Heart left ventricle (tissue), 16 donors: ENCODE data around the gene FUZ. TPM values are rescaled to one million over a fixed set of nuclear protein-coding genes. Genes with fewer than 3 reads are reported as not detected.
A peak's percentile ranks its signal among the peaks of the same experiment; 100 is the strongest.

Source experiments
- ATAC-seq, 4 donors: fragments of 200-7000 bp; cut with Tn5 transposase; one replicate each; pipeline ENCODE4 v1.9.1; 2020 to 2022; ENCODE audit warnings: moderate library complexity in 4 of 4, mild to moderate bottlenecking in 3 of 4, moderate number of reproducible peaks in 1 of 4
- DNase-seq, 5 donors: peaks; one replicate each; pipeline ENCODE4 v3.0.0-alpha.2; 2020
- H3K27ac ChIP-seq, 12 donors: fragments of 200-600 bp; sonication (generic) in 4 of 12; one replicate each; pipeline versions ENCODE4 v1.5.0 to v1.8.0; 2016 to 2022; ENCODE audit warnings: mild to moderate bottlenecking in 2 of 12
- H3K27me3 ChIP-seq, 9 donors: fragments of 200-600 bp; sonication (generic) in 2 of 9; one replicate each; pipeline versions ENCODE4 v1.5.1 to v1.8.0; 2016 to 2022; ENCODE audit warnings: mild to moderate bottlenecking in 3 of 9
- H3K36me3 ChIP-seq, 9 donors: fragments of 200-600 bp; sonication (generic) in 2 of 9; one replicate each; pipeline versions ENCODE4 v1.5.0 to v1.8.0; 2018 to 2022; ENCODE audit warnings: mild to moderate bottlenecking in 2 of 9
- H3K4me1 ChIP-seq, 12 donors: fragments of 200-600 bp; sonication (generic) in 4 of 12; one replicate each; pipeline versions ENCODE4 v1.5.0 to v1.8.0; 2016 to 2022; ENCODE audit warnings: mild to moderate bottlenecking in 3 of 12
- H3K4me3 ChIP-seq, 12 donors: fragments of 200-600 bp; sonication (generic) in 4 of 12; one replicate each; pipeline versions ENCODE4 v1.5.0 to v1.8.0; 2017 to 2022; ENCODE audit warnings: mild to moderate bottlenecking in 9 of 12, moderate library complexity in 4 of 12
- H3K9me3 ChIP-seq, 12 donors: fragments of 200-600 bp; sonication (generic) in 4 of 12; one replicate each; pipeline versions ENCODE4 v1.5.0 to v1.8.0; 2016 to 2022; ENCODE audit warnings: mild to moderate bottlenecking in 1 of 12
- POLR2A ChIP-seq, 2 donors: fragments of 450-650 bp; IDR thresholded peaks; one replicate each; pipeline ENCODE4 v1.6.1; 2017; ENCODE audit warnings: antibody characterized with exemption in 2 of 2, mild to moderate bottlenecking in 2 of 2, moderate library complexity in 2 of 2
- WGBS, 4 donors: extraction: QIAGEN DNeasy Blood & Tissue Kit in 2 of 4; methylation state at CpG; one replicate each; pipeline versions ENCODE4 v1.1.5 to v1.1.7; 2013 to 2018; 5-methylcytosine and 5-hydroxymethylcytosine counted together
- intact Hi-C, 10 donors: fragments of 100-400 bp; cut with DNase I; formaldehyde crosslinking; loops; one replicate each; pipeline versions ENCODE4 v1.11.1 to v1.14.2; 2022
- polyA plus RNA-seq, 2 donors: library from polyadenylated mRNA; stranded (reverse); fragments of 200-250 nt; gene quantifications; one replicate each; pipeline ENCODE4 v1.2.3, GENCODE V29; 2013
- total RNA-seq, 9 donors: library from RNA; depleted of rRNA in 2 of 9; stranded (reverse); fragments of >200 nt in 2 of 9; fragmentation: NEBNext Ultra II Directional in 3 of 9; extraction: Animal tissue kit (Norgen Biotek cat#: 25700) in 3 of 9; gene quantifications; one replicate each; pipeline versions ENCODE4 v1.1.0 to v1.2.4, GENCODE V29; 2016 to 2023
- TF ChIP-seq, protein P1 (sequence below), 12 donors: fragments of 200-600 bp; sonication (generic) in 4 of 12; IDR thresholded peaks; one replicate each; pipeline versions ENCODE4 v1.5.0 to v1.8.0; 2018 to 2022; ENCODE audit warnings: antibody characterized with exemption in 12 of 12, mild to moderate bottlenecking in 5 of 12
- donor health status: ischemic (EF 13 %, LVEDD 7.1; RV severe dilation, severe dysfunction).
- donor health status: healthy with polysubstance abuse.
- donor health status: DM: no; HTN: yes; CAD: no.
- donor health status: DM: no; HTN: no; CAD: no.
- donor health status: ischemic (EF 25% LVEDD 6.9; RV normal size, moderate dysfunction).
- donor health status: ischemic (EF 25% LVEDD 5.7; RV mildly dilated, moderate dysfunction).
- donor health status: healthy.
- donor health status: DM: yes; HTN: yes; CAD: no.
- donor health status: ischemic (EF 35%, LVEDD 5.7; RV mildly dilated, moderate dysfunction).
- donor health status: nonischemic (EF 11% LVEDD 7.7; RV severe dilation, severe dysfunction).
- donor health status: DM: yes; HTN: yes; CAD: no.
- donor health status: PGD.
- donor health status: ischemic (EF 29% LVEDD 5.4; RV normal size, mild dysfunction).
- donor health status: nonischemic (EF 23%, LVEDD 6.1; RV moderate dilation, normal function).

The FUZ gene
- total and polyA plus RNA-seq, 11 donors: 12.7 to 29.1 (median 16.2) TPM

DNA sequence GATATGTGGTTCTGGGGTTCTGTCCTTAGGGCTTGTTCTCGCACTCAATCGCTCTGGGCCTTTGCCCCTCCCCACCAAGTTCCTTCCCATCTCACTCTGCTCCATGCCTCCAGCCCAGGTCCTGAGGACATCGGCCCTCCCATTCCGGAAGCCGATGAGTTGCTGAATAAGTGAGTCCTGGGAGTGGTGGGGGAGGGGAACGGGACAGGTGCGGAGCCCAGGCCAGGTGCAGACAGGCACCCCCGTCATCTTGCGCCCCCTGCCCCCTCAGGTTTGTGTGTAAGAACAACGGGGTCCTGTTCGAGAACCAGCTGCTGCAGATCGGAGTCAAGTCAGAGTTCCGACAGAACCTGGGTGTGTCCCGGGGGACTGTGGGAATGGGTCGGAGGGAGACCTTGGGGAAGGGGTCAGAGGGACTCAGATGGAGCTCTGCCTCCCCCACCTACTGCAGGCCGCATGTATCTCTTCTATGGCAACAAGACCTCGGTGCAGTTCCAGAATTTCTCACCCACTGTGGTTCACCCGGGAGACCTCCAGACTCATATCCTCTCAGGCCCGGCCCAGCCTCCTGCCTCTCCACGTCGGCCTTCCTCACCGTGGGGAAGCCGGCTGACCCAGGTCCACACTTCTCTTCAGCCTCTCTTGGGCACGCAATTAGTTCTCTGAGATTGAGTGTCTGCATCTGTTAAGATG, 10.1 kb downstream of the FUZ start:
- 79 to 88% (median 82%) methylated on average over 23 to 24 of the region's 24 CpGs for WGBS, 4 donors
- DNase-seq: peak in 1 of 5 donors; percentile 36

GRCh38 chr19:49801966-49802661, 11.0 kb downstream of the FUZ start:
- Histone ChIP-seq H3K36me3 (peaks cover 0 to 96% (median 81%) of the 10 kb centered on the region in 9 donors), H3K4me3 (peak overlapping the region in 10 of 12 donors; percentile 28 to 61 (median 42))
- intact Hi-C loops: loop anchor here in 1 of 10 donors (5.0 kb wide), 1 partner anchor 35 kb away; the partner anchor contains the start of gene AP2A1

More for the DNA sequence above, 10.1 kb downstream of the FUZ start:
- H3K4me3 ChIP-seq: peak overlapping the region in 8 of 12 donors; percentile 28 to 61 (median 46)
- H3K9me3 ChIP-seq: no peaks in the 10 kb centered on the region
- TF ChIP-seq, protein P1, sequence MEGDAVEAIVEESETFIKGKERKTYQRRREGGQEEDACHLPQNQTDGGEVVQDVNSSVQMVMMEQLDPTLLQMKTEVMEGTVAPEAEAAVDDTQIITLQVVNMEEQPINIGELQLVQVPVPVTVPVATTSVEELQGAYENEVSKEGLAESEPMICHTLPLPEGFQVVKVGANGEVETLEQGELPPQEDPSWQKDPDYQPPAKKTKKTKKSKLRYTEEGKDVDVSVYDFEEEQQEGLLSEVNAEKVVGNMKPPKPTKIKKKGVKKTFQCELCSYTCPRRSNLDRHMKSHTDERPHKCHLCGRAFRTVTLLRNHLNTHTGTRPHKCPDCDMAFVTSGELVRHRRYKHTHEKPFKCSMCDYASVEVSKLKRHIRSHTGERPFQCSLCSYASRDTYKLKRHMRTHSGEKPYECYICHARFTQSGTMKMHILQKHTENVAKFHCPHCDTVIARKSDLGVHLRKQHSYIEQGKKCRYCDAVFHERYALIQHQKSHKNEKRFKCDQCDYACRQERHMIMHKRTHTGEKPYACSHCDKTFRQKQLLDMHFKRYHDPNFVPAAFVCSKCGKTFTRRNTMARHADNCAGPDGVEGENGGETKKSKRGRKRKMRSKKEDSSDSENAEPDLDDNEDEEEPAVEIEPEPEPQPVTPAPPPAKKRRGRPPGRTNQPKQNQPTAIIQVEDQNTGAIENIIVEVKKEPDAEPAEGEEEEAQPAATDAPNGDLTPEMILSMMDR (IDR thresholded peaks at IDR 0.05): no peak
- TF ChIP-seq POLR2A (IDR thresholded peaks at IDR 0.05): no peak
- no peaks in the 10 kb centered on the region for H3K27me3 ChIP-seq
- peaks cover 0 to 15% (median 3%) of the 10 kb centered on the region in 12 donors for H3K4me1 ChIP-seq
- intact Hi-C loops: loop anchor here in 1 of 10 donors (5.0 kb wide), 1 partner anchor 36 kb away; the partner anchor contains the start of gene AP2A1
- peaks cover 0 to 95% (median 78%) of the 10 kb centered on the region in 9 donors for H3K36me3 ChIP-seq
- peak overlapping the region in 7 of 12 donors; percentile 32 to 74 (median 57) for H3K27ac ChIP-seq
- peak in 2 of 4 donors; percentile 1 to 3 for ATAC-seq

DNA sequence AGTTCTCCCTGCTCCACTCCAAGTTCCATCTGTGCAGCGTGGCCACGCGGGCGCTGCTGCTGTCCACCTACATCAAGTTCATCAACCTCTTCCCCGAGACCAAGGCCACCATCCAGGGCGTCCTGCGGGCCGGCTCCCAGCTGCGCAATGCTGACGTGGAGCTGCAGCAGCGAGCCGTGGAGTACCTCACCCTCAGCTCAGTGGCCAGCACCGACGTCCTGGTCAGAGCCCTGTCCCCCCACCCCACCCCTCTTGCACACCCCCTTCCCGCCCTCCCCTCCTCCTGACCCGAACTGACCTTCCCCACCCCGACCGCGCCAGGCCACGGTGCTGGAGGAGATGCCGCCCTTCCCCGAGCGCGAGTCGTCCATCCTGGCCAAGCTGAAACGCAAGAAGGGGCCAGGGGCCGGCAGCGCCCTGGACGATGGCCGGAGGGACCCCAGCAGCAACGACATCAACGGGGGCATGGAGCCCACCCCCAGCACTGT, 11.6 kb downstream of the FUZ start:
- 77 to 87% (median 83%) methylated on average over 25 to 32 of the region's 32 CpGs for WGBS, 4 donors
- H3K4me1 ChIP-seq: peaks cover 0 to 14% (median 1%) of the 10 kb centered on the region in 12 donors
- no peaks in the 10 kb centered on the region for H3K9me3 ChIP-seq
- no peak for TF ChIP-seq POLR2A (IDR thresholded peaks at IDR 0.05)
- TF ChIP-seq, protein P1 (IDR thresholded peaks at IDR 0.05): no peak
- H3K4me3 ChIP-seq: peak overlapping the region in 10 of 12 donors; percentile 28 to 61 (median 42)
- DNase-seq (no peak), ATAC-seq (peak in 1 of 4 donors; percentile 1)
- intact Hi-C loops: loop anchor here in 1 of 10 donors (5.0 kb wide), 1 partner anchor 34 kb away; the partner anchor contains the start of gene AP2A1
- peaks cover 0 to 96% (median 85%) of the 10 kb centered on the region in 9 donors for H3K36me3 ChIP-seq
- H3K27me3 ChIP-seq: no peaks in the 10 kb centered on the region
- peak overlapping the region in 7 of 12 donors; percentile 49 to 74 (median 57) for H3K27ac ChIP-seq

More at GRCh38 chr19:49801966-49802661, 11.0 kb downstream of the FUZ start:
- no peak for TF ChIP-seq POLR2A (IDR thresholded peaks at IDR 0.05)
- TF ChIP-seq, protein P1 (IDR thresholded peaks at IDR 0.05): peak in 9 of 12 donors; percentile 12 to 51 (median 27)
- no peaks in the 10 kb centered on the region for H3K27me3 ChIP-seq
- H3K4me1 ChIP-seq: peaks cover 0 to 14% (median 1%) of the 10 kb centered on the region in 12 donors
- H3K27ac ChIP-seq: peak overlapping the region in 9 of 12 donors; percentile 32 to 74 (median 55)
- H3K9me3 ChIP-seq: no peaks in the 10 kb centered on the region
- peak; percentile 91 to 96 (median 94) for DNase-seq
- ATAC-seq: peak; percentile 80 to 91 (median 85)
- 41 to 51% (median 45%) methylated on average over 31 to 38 of the region's 38 CpGs for WGBS, 4 donors
